GM20431 (cell line): ENCODE results near the gene INTS15.
"Not testable (repeated sequence)": the region's sequence is repeated elsewhere in the genome, so short reads cannot be mapped to it uniquely, and the experiment has no call there.

Experiments
- in situ Hi-C: fragments of 300-500 bp; cut with MseI, MboI; formaldehyde crosslinking; loops from one replicate; pipeline ENCODE4 v1.15.0; 2020; ENCODE audit warnings: low sequenced_read_pairs; ENCODE audit not compliant: unreplicated experiment

INTS15 gene

GRCh38 chr7:6576024-6576866, 13.6 kb upstream of the INTS15 start:
- in situ Hi-C loops = no loop called here

GRCh38 chr7:6576867-6577368, 12.9 kb upstream of the INTS15 start:
- in situ Hi-C loops = not testable (repeated sequence)

GRCh38 chr7:6577369-6578113, 12.3 kb upstream of the INTS15 start, which contains the start of gene ZDHHC4:
Gene ZDHHC4, plus strand, starts transcription at chr7:6577454. Its CDS starts 3,108 bp downstream, at chr7:6580562.
- in situ Hi-C loops = no loop called here

- in situ Hi-C loops = no loop called here
Measured at GRCh38 chr7:6578114-6579084, 11.4 kb upstream of the INTS15 start.

GRCh38 chr7:6579446-6579845, 10.4 kb upstream of the INTS15 start:
- in situ Hi-C loops = no loop called here

GRCh38 chr7:6585746-6586432, 3.9 kb upstream of the INTS15 start:
- in situ Hi-C loops = not testable (repeated sequence)

GRCh38 chr7:6588566-6588965, 1.3 kb upstream of the INTS15 start:
- in situ Hi-C loops = no loop called here

- in situ Hi-C loops = no loop called here
Measured at GRCh38 chr7:6589151-6589828, 531 bp upstream of the INTS15 start.

- in situ Hi-C loops = no loop called here
Measured at GRCh38 chr7:6590645-6591110, 857 bp downstream of the INTS15 start.

GRCh38 chr7:6600093-6600492, 10.3 kb downstream of the INTS15 start:
- in situ Hi-C loops = no loop called here

- in situ Hi-C loops = no loop called here
Measured at GRCh38 chr7:6604458-6604857, 14.6 kb downstream of the INTS15 start.

- in situ Hi-C loops = no loop called here
Measured at GRCh38 chr7:6606866-6607583, 17.2 kb downstream of the INTS15 start.

- in situ Hi-C loops = no loop called here
Measured at GRCh38 chr7:6607651-6608051, 17.8 kb downstream of the INTS15 start.

GRCh38 chr7:6608081-6608480, 18.3 kb downstream of the INTS15 start:
- in situ Hi-C loops = no loop called here

- in situ Hi-C loops = no loop called here
Measured at GRCh38 chr7:6608794-6609193, 19.0 kb downstream of the INTS15 start.

GRCh38 chr7:6612819-6613218, 23.0 kb downstream of the INTS15 start:
- in situ Hi-C loops = no loop called here

GRCh38 chr7:6613706-6614105, 23.9 kb downstream of the INTS15 start:
- in situ Hi-C loops = no loop called here
